Stimulated activated CD8-positive, alpha-beta memory T cell treated with anti-CD3 and anti-CD28 coated beads, Interleukin-15, amount 100 ng/mL, for 1 hour (primary cell): ENCODE results near the gene SUN3.
"Not testable (repeated sequence)": the region's sequence is repeated elsewhere in the genome, so short reads cannot be mapped to it uniquely, and the experiment has no call there.

ENCODE experiments used
- DNase-seq: peaks from one replicate; pipeline ENCODE4 v3.0.0-alpha.2; 2020; ENCODE audit warnings: low read depth

Gene SUN3

GRCh38 chr7:48031111-48031510, 2.2 kb upstream of the SUN3 start:
- no peak for DNase-seq

- DNase-seq = no peak
Measured at GRCh38 chr7:48025624-48026023, 3.3 kb downstream of the SUN3 start.

DNA sequence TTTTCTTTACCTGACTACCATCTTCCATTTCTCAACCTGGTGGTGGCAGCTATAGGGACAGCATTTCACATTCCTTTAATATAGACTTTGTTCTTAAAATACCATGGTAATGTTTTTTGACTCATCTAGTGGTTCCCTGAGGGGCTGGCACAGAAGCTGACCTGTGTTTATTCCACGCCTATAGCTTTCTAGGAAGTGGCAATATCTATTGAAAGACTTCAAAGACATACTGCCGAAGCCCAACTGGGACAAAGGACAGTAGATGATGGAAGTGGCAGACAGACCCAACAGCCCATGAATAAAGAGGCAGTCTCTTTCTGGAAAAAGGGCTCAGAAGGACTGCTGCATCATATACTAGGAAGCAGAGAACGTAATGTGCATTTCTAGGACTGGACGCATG, 11.2 kb downstream of the SUN3 start:
- no peak for DNase-seq

GRCh38 chr7:48016641-48017040, 12.3 kb downstream of the SUN3 start:
- no peak for DNase-seq

GRCh38 chr7:48011951-48012350, 17.0 kb downstream of the SUN3 start:
- DNase-seq = no peak

- no peak for DNase-seq
Measured at GRCh38 chr7:48011323-48011722, 17.6 kb downstream of the SUN3 start.

- no peak for DNase-seq
Measured at GRCh38 chr7:48009954-48010353, 19.0 kb downstream of the SUN3 start.

DNA sequence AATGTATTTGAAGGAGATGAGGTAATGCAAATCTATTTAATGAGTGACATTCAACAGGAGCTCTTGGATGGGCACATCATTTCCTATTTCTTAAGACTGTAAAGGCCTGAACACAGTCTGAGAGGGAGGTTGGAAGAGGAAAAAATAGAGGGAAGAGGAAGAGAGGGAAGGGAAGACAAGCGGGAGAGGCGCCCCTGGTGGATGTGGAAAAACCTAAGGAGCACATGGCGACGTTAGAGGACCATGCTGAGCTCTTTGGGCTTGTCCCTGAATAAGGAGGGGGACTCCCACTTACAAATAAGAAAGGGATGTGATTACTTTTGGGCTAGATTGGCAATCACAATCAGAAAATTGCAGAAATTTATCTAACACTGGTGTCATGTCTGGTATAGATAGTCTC, 19.6 kb downstream of the SUN3 start:
- DNase-seq = no peak

DNA sequence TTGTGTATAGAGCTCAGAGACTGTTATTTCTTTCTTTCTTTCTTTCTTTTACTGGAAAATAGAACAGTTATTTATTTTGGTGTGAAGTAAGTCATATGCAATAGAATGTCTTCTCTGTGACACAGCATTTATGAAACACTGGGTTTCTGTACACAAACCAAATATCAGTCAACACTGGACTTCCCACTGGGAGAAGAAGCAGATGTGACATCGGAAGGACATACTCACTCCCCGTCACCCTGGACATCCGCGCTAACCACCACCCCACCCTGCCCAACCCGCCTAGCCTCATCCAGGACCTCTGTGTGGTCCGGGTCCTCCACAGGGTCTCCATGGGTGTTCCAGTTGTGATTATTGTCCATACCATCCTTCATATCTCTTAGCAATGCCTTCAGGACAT, 22.0 kb downstream of the SUN3 start:
- DNase-seq = no peak

GRCh38 chr7:48004638-48005037, 24.3 kb downstream of the SUN3 start:
- no peak for DNase-seq

DNA sequence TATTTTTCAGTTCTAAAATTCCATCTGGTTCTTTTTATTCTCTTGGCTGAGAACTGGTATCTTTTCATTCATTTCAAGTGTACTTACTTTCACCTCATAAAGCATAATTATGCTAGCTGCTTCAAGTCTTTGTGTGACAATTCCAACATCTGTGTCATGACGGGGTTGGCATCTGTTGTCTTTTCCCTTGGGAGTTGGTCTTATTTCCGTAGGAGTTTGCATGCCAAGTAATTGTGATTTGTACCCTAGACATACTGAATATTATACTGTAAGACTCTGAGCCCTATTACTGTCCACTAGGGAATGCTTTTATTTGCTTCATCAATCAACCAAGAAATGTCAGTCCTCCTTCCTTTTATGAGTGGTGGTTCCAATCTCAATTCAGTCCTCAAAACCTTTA, 24.9 kb downstream of the SUN3 start:
- DNase-seq = no peak

DNA sequence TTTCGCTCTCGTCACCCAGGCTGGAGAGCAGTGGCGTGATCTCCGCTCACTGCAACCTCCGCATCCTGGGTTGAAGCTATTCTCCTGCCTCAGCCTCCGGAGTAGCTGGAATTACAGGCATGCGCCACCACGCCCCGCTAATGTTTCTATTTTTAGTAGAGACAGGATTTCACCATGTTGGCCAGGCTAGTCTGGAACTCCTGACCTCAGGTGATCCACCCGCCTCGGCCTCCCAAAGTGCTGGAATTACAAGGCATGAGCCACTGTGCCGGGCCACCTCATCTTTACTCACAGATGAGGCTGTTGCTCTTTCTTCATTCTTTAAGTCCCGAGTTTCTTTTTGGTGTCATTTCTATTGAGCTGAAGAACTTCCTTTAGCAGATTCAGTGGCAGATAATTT, 28.7 kb downstream of the SUN3 start:
- DNase-seq = not testable (repeated sequence)

DNA sequence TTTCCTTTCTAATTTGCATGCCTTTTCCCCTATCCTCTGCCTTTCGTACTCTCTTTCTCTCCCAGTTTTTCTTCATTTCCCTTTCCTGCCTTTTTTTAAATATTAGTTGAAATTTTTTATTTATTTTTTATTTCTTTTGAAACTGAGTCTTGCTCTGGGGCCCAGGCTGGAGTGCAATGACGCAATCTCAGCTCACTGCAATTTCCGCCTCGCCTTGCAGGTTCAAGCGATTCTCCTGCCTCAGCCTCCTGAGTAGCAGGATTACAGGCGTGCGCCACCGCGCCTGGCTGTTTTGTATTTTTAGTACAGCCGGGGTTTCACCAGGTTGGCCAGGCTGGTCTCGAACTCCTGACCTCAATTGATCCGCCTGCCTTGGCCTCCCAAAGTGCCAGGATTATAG, 29.5 kb downstream of the SUN3 start:
- DNase-seq = no peak

GRCh38 chr7:47992446-47992845, 36.5 kb downstream of the SUN3 start:
- no peak for DNase-seq

DNA sequence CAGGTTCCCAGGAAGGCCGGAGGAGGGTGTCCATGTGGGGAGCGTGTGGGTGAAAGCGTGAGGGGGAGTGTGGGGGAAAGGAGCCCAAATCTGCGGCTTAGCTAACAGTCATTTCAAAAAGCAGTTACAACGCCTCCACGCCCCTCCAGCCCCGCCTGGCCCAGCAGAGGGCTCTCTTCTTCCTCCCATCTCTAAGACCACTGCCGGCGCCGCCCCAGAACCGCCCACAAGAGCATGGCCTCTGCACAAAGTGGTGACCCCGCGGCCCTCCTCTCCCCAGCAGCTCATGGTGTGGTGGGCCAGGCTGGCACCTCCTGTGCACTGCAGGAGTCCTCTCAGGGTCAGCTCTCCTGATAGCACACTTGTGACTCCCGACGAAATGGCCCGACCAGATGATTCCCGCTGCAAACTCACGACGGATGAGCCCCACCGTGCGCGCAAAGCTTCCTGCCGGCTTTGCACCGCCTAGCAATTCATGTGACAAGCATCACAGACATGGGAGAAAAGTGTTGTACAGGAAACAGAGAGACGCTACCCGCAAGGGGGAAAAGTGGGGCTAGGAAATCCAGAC, 37.1 kb downstream of the SUN3 start:
- peak; percentile 77 for DNase-seq

- no peak for DNase-seq
Measured at GRCh38 chr7:47991270-47991669, 37.6 kb downstream of the SUN3 start.

GRCh38 chr7:47990592-47990991, 38.3 kb downstream of the SUN3 start:
- DNase-seq = no peak

- not testable (repeated sequence) for DNase-seq
Measured at GRCh38 chr7:47989607-47990400, 39.1 kb downstream of the SUN3 start.

- DNase-seq = no peak
Measured at GRCh38 chr7:47988496-47989386, 40.2 kb downstream of the SUN3 start.

DNA sequence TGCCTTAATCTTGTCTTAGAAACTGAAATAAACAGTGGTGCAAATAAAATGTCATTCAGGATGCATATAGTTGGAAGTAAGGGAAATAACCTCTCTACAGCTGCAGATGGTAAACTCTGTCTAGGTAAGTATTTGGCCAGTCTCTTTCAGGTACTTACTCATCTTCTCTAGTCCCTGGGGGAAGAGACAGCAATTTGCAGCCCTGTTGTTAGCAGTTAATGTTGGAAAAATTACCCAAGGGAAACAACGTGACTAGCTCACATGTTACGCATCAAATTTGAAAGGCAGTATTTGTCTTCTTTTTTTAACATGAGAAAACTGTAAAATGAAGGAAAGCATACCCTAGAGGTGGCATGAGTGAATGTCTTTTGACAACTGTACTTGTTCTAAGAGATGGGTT, 46.3 kb downstream of the SUN3 start:
- no peak for DNase-seq

DNA sequence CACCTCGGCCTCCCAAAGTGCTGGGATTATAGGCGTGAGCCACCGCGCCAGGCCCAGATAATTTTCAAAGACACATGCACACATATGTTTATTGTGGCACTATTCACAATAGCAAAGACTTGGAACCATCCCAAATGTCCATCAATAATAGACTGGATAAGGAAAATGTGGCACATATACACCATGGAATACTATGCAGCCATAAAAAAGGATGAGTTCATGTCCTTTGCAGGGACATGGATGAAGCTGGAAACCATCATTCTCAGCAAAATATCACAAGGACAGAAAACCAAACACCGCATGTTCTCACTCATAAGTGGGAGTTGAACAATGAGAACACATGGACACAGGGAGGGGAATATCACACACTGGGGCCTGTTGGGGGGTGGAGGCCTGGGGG, 48.3 kb downstream of the SUN3 start:
- not testable (repeated sequence) for DNase-seq

DNA sequence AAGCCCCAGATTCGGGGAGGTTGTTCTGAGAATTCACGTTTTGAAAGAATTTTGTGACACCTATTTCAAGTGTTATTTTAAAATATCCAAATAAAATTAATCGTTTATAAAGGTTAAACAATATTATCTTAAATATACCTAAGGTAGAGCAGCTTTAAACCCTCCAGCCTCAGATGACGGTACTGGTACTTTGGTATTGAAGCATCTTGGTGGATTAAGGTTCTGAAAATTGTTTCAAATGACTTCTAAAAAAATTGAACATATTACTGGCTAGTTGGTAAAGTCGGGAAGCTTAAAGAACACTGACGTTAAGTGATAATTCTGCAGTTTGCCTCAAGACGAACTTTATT, 49.1 kb downstream of the SUN3 start:
- no peak for DNase-seq
